K562 (cell line): Measurements from ENCODE around the gene DCAF16. TPM values are rescaled to one million over a fixed set of nuclear protein-coding genes. Genes with fewer than 3 reads are reported as not detected.

Experiments
- ATAC-seq: fragments of 200-7000 bp; cut with Tn5 transposase; 3 replicates; pipeline ENCODE4 v1.9.1; 2020; ENCODE audit warnings: moderate library complexity
- BruUV-seq: library from RNA; stranded (reverse); fragments of 400-500 nt; replicated peaks from 2 replicates; lab custom pipeline; 2021; lab: Mats Ljungman, UMichigan
- CTCF ChIA-PET: fragments of 300-600 bp; formaldehyde crosslinking; extraction: SDS; loops from one replicate; lab custom pipeline; 2021; ENCODE audit warnings: low intra/inter-chr PET ratio; lab: Yijun Ruan, JAX
- POLR2A ChIA-PET: fragments of 300-600, 350-650 bp; sonication (Branson Sonifier 250); formaldehyde crosslinking; extraction: SDS; loops from one replicate; lab custom pipeline; 2021; ENCODE audit warnings: antibody characterized with exemption, inconsistent platforms; lab: Yijun Ruan, JAX
- DNase-seq, 4 experiments: peaks; one replicate each; pipeline versions ENCODE4 v3.0.0 to v3.0.0-alpha.2; 2011 to 2018; ENCODE audit warnings: low spot score in 3 of 4, mixed read lengths in 3 of 4; ENCODE audit errors: extremely low read depth in 1 of 4
- FAIRE-seq: peaks from 2 replicates; lab custom pipeline; 2011; peaks lifted over from hg19 to GRCh38; lab: Jason Lieb, UNC
- H2AFZ ChIP-seq: 2 replicates; pipeline ENCODE4 v1.6.0; 2011; ENCODE audit warnings: low read depth, low read length, control low read depth, inconsistent platforms
- H3K27ac ChIP-seq: fragments of 200-600 bp; 3 replicates; pipeline ENCODE4 v1.8.0; 2011; ENCODE audit warnings: low read depth, mild to moderate bottlenecking, control low read depth, inconsistent platforms, low read length, moderate library complexity, mixed read lengths; ENCODE audit errors: extremely low read depth
- H3K27me3 ChIP-seq, 2 experiments: fragments of 300-600 bp in 1 of 2; 2 replicates in 1 of 2; 3 replicates in 1 of 2; pipeline versions ENCODE4 v1.6.0 to v1.8.0; 2011; ENCODE audit warnings: inconsistent platforms in 2 of 2, low read length in 2 of 2, mild to moderate bottlenecking in 1 of 2, mixed read lengths in 1 of 2, moderate library complexity in 1 of 2; ENCODE audit not compliant: control insufficient read depth in 2 of 2, insufficient read depth in 2 of 2
- H3K36me3 ChIP-seq: fragments of 300-600 bp; 3 replicates; pipeline ENCODE4 v1.8.0; 2011; ENCODE audit warnings: mild to moderate bottlenecking, low read length, inconsistent platforms; ENCODE audit not compliant: control insufficient read depth, insufficient read depth
- H3K4me1 ChIP-seq, 2 experiments: fragments of 200-600 bp in 1 of 2; replicated peaks in 1 of 2; 2 replicates in 1 of 2; 3 replicates in 1 of 2; pipeline versions ENCODE4 v1.5.1 to v1.8.0; 2011; ENCODE audit warnings: inconsistent platforms in 2 of 2, low read length in 2 of 2, mild to moderate bottlenecking in 1 of 2, mixed read lengths in 1 of 2, moderate library complexity in 1 of 2; ENCODE audit not compliant: control insufficient read depth in 2 of 2, insufficient read depth in 2 of 2
- H3K4me2 ChIP-seq: 2 replicates; pipeline ENCODE4 v1.6.1; 2011; ENCODE audit warnings: low read length, control low read depth, inconsistent platforms, mixed read lengths; ENCODE audit not compliant: insufficient read depth
- H3K4me3 ChIP-seq: fragments of 200-600 bp; sonication (generic), shearing (Covaris generic); 2 replicates; pipeline ENCODE4 v1.5.1; 2016; ENCODE audit warnings: control low read depth, inconsistent platforms
- H3K79me2 ChIP-seq: fragments of 200-600 bp; 3 replicates; pipeline ENCODE4 v1.8.0; 2011; ENCODE audit warnings: low read length, inconsistent platforms; ENCODE audit not compliant: control insufficient read depth, insufficient read depth
- H3K9ac ChIP-seq, 2 experiments: 2 replicates each; pipeline versions ENCODE4 v1.6.0 to v1.6.1; 2011; ENCODE audit warnings: low read depth in 2 of 2, low read length in 2 of 2, control low read depth in 1 of 2, inconsistent platforms in 1 of 2, mild to moderate bottlenecking in 1 of 2, mixed read lengths in 1 of 2; ENCODE audit not compliant: insufficient read depth in 1 of 2
- H3K9me1 ChIP-seq: one replicate; pipeline ENCODE4 v1.6.0; 2011; ENCODE audit warnings: inconsistent platforms, mild to moderate bottlenecking, low read length, moderate library complexity; ENCODE audit not compliant: control insufficient read depth, insufficient read depth
- H3K9me3 ChIP-seq: replicated peaks from 2 replicates; pipeline ENCODE4 v1.5.1; 2011; ENCODE audit warnings: low read depth, low read length, inconsistent platforms; ENCODE audit not compliant: control insufficient read depth, insufficient read depth
- H4K20me1 ChIP-seq: replicated peaks from 2 replicates; pipeline ENCODE4 v1.6.1; 2011; ENCODE audit warnings: low read length, inconsistent platforms, mixed read lengths; ENCODE audit not compliant: control insufficient read depth, insufficient read depth
- C11orf30 ChIP-seq: fragments of 450-650 bp; IDR thresholded peaks from 2 replicates; pipeline ENCODE4 v1.6.1; 2016; ENCODE audit warnings: low read depth, mild to moderate bottlenecking
- HMBOX1 ChIP-seq: sonication (generic); IDR thresholded peaks from 2 replicates; pipeline ENCODE4 v1.6.1; 2016
- MAFF ChIP-seq: IDR thresholded peaks from 2 replicates; pipeline ENCODE4 v1.6.1; 2012; ENCODE audit warnings: low read length, improper control_type of control experiment
- NFE2 ChIP-seq: IDR thresholded peaks from 2 replicates; pipeline ENCODE4 v1.6.1; 2014; ENCODE audit warnings: antibody characterized with exemption, low read depth
- NFYB ChIP-seq: IDR thresholded peaks from 2 replicates; pipeline ENCODE4 v1.6.1; 2011; ENCODE audit warnings: mild to moderate bottlenecking, moderate library complexity; ENCODE audit not compliant: insufficient read length; ENCODE audit errors: extremely low read depth
- RAD51 ChIP-seq: fragments of 450-650 bp; IDR thresholded peaks from 2 replicates; pipeline ENCODE4 v1.7.1; 2016; ENCODE audit warnings: low read depth, mild to moderate bottlenecking, borderline replicate concordance
- RBM17 ChIP-seq: fragments of 200-400 bp; formaldehyde crosslinking; IDR thresholded peaks from 2 replicates; pipeline ENCODE4 v1.6.1; 2017; ENCODE audit warnings: low read depth, mild to moderate bottlenecking, low read length, borderline replicate concordance
- STAT5A ChIP-seq: IDR thresholded peaks from 2 replicates; pipeline ENCODE4 v1.6.1; 2012; ENCODE audit warnings: low read length, inconsistent platforms, borderline replicate concordance
- TGIF2 ChIP-seq: sonication (generic); formaldehyde crosslinking; IDR thresholded peaks from 2 replicates; pipeline ENCODE4 v1.8.1; 2022; ENCODE audit warnings: mild to moderate bottlenecking, missing genetic modification reagents, moderate library complexity
- ZMIZ1 ChIP-seq, 2 experiments: fragments of 150-350 bp in 1 of 2; IDR thresholded peaks; 2 replicates each; pipeline ENCODE4 v1.6.1; 2012 to 2016; ENCODE audit warnings: low read depth in 2 of 2, low read length in 2 of 2, mild to moderate bottlenecking in 1 of 2, moderate library complexity in 1 of 2
- ZNF518B ChIP-seq: fragments of 250-450 bp; sonication (Bioruptor Pico); IDR thresholded peaks from 2 replicates; pipeline ENCODE4 v1.5.0; 2021; ENCODE audit warnings: mild to moderate bottlenecking, moderate library complexity
- ZNF75A ChIP-seq: fragments of 450-650 bp; formaldehyde crosslinking; IDR thresholded peaks from 2 replicates; pipeline ENCODE4 v1.4.0; 2020; ENCODE audit warnings: mild to moderate bottlenecking
- in situ Hi-C: fragments of 300-500 bp; cut with MboI; formaldehyde crosslinking; loops from 4 replicates; pipeline ENCODE4 v1.15.0; 2018; ENCODE audit warnings: inconsistent platforms, mixed read lengths
- intact Hi-C: fragments of 100-400 bp; cut with micrococcal nuclease; formaldehyde crosslinking; loops from 2 replicates; pipeline ENCODE4 v1.14.2; 2022
- polyA plus RNA-seq, 8 experiments: library from polyadenylated mRNA; depleted of rRNA in 4 of 8; stranded (reverse) in 5 of 8; unstranded in 3 of 8; fragments of >200 nt; fragmentation: Nextera tagmentation in 2 of 8; fragmentation: Illumina TruSeq in 1 of 8; extraction: Ambion mirVana in 2 of 8; extraction: Trizol in 1 of 8; gene quantifications; 2 replicates each; pipeline versions ENCODE4 v1.2.1 to v1.2.3, GENCODE V29; 2011 to 2014; ENCODE audit warnings: inconsistent platforms in 1 of 8, missing spikeins in 1 of 8
- total RNA-seq, 7 experiments: library from RNA; depleted of rRNA in 6 of 7; stranded (reverse); fragments of >200 nt in 6 of 7; fragmentation: Illumina TruSeq in 2 of 7; extraction: Trizol in 2 of 7; gene quantifications; 2 replicates each; pipeline versions ENCODE4 v1.2.1 to v1.2.3, GENCODE V29; 2011 to 2021; ENCODE audit warnings: low replicate concordance in 1 of 7

The DCAF16 gene
- total and polyA plus RNA-seq, 9 of the 15 experiments (the other 6 are each of a cell fraction or from before 2014, with no cell fraction given) = 20.5 to 82.8 (median 67.8) TPM

- no peak for TF ChIP-seq ZMIZ1 (IDR thresholded peaks at IDR 0.05; ENCODE audit: low read depth in 2 of 2, low read length in 2 of 2)
- no peak for TF ChIP-seq ZNF75A (CRISPR knock-in tag)
Measured at GRCh38 chr4:17854036-17854435, 43.5 kb upstream of the DCAF16 start (continued).

GRCh38 chr4:17851959-17852358 lies 41.4 kb upstream of the DCAF16 start:
- H3K4me1 ChIP-seq = no peaks in the 10 kb centered on the region
- no peaks in the 10 kb centered on the region for H3K27me3 ChIP-seq
- no peaks in the 10 kb centered on the region for H3K79me2 ChIP-seq
- H3K4me3 ChIP-seq = no peak overlapping the region
- H3K9me1 ChIP-seq = no peaks in the 10 kb centered on the region
- BruUV-seq = no TSS peak
- no peak overlapping the region for H3K27ac ChIP-seq
- intact Hi-C loops = no loop called here
- ChIA-PET CTCF (no interaction called here), POLR2A (no interaction called here)
- no peak for ATAC-seq
- H2AFZ ChIP-seq = no peak overlapping the region
- H3K9me3 ChIP-seq = no peaks in the 10 kb centered on the region
- DNase-seq = no peak
- no peak overlapping the region for H3K4me2 ChIP-seq
- H3K36me3 ChIP-seq = peaks cover 2% of the 10 kb centered on the region; the same call in 1 of the 3 replicates
- no peak for FAIRE-seq
- no peaks in the 10 kb centered on the region for H4K20me1 ChIP-seq
- in situ Hi-C loops = no loop called here
- H3K9ac ChIP-seq = no peak overlapping the region
- TF ChIP-seq RAD51 (no peak), C11orf30 (peak; percentile 47; the same call in 1 of the 2 replicates), ZNF518B (no peak), TGIF2 (no peak), NFYB (no peak), RBM17 (no peak), STAT5A (no peak), MAFF (peak; percentile 35; the same call in 1 of the 2 replicates), HMBOX1 (no peak), NFE2 (no peak)
